IPS DF 6.9 (cell line): ENCODE data around the gene SIDT2.
A peak's percentile ranks its signal among the peaks of the same experiment; 100 is the strongest.

Source experiments
- DNase-seq: peaks from one replicate; pipeline ENCODE4 v3.0.0-alpha.2; 2013; ENCODE audit warnings: low read depth, low spot score
- H3K27ac ChIP-seq: one replicate; pipeline ENCODE4 v1.5.1; 2013; ENCODE audit warnings: low read length, control low read depth
- H3K27me3 ChIP-seq: 2 replicates; pipeline ENCODE4 v1.6.1; 2013; ENCODE audit warnings: mild to moderate bottlenecking, low read length; ENCODE audit not compliant: control insufficient read depth, insufficient read depth
- H3K36me3 ChIP-seq: 2 replicates; pipeline ENCODE4 v1.6.1; 2013; ENCODE audit warnings: low read length; ENCODE audit not compliant: control insufficient read depth, insufficient read depth
- H3K4me1 ChIP-seq: 2 replicates; pipeline ENCODE4 v1.6.1; 2013; ENCODE audit warnings: low read length; ENCODE audit not compliant: control insufficient read depth, insufficient read depth
- H3K4me3 ChIP-seq: 2 replicates; pipeline ENCODE4 v1.5.1; 2013; ENCODE audit warnings: mild to moderate bottlenecking, low read length
- H3K9me3 ChIP-seq: 2 replicates; pipeline ENCODE4 v1.6.1; 2013; ENCODE audit warnings: low read length, inconsistent platforms; ENCODE audit not compliant: control insufficient read depth, insufficient read depth
- WGBS: extraction: QIAGEN DNeasy Blood & Tissue Kit; methylation state at CpG from one replicate; pipeline ENCODE4 v1.1.7; 2013; ENCODE audit warnings: mixed read lengths, missing lambda C conversion rate; ENCODE audit not compliant: insufficient read length, insufficient coverage; 5-methylcytosine and 5-hydroxymethylcytosine counted together

SIDT2 gene

GRCh38 chr11:117197516-117198456, 19.2 kb downstream of the SIDT2 start:
- Histone ChIP-seq H3K36me3 (no peaks in the 10 kb centered on the region), H3K27ac (no peak overlapping the region), H3K27me3 (no peaks in the 10 kb centered on the region), H3K4me3 (no peak overlapping the region), H3K9me3 (no peaks in the 10 kb centered on the region), H3K4me1 (peaks cover 5% of the 10 kb centered on the region; the same call in 1 of the 2 replicates)
- no CpG with 5 or more reads among the region's 17 CpGs for WGBS
- peak; percentile 50 for DNase-seq

- Histone ChIP-seq H3K4me1 (peaks cover 5% of the 10 kb centered on the region; the same call in 1 of the 2 replicates), H3K4me3 (peak overlapping the region; percentile 39; the same call in 1 of the 2 replicates), H3K27ac (no peak overlapping the region), H3K36me3 (no peaks in the 10 kb centered on the region; the same call in 1 of the 2 replicates), H3K9me3 (no peaks in the 10 kb centered on the region), H3K27me3 (no peaks in the 10 kb centered on the region)
- no CpG with 5 or more reads among the region's 4 CpGs for WGBS
- DNase-seq = no peak
These were observed 20.1 kb downstream of the SIDT2 start for GRCh38 chr11:117198613-117199012.

GRCh38 chr11:117199053-117199915, 20.7 kb downstream of the SIDT2 start, which contains the start of gene TAGLN:
Gene TAGLN, plus strand, starts transcription at chr11:117199370. Its CDS starts 3,644 bp downstream, at chr11:117203014.
- no CpG with 5 or more reads among the region's 34 CpGs for WGBS
- peak; percentile 60 for DNase-seq
- H3K27ac ChIP-seq = no peak within 1 kb of the TSS
- H3K9me3 ChIP-seq = no peaks in the 10 kb centered on the region
- no peaks in the 10 kb centered on the region; the same call in 1 of the 2 replicates for H3K36me3 ChIP-seq
- no peaks in the 10 kb centered on the region for H3K27me3 ChIP-seq
- peaks cover 5% of the 10 kb centered on the region; the same call in 1 of the 2 replicates for H3K4me1 ChIP-seq
- H3K4me3 ChIP-seq = peak within 1 kb of the TSS; percentile 39; the same call in 1 of the 2 replicates

GRCh38 chr11:117199916-117200812, 21.6 kb downstream of the SIDT2 start:
- Histone ChIP-seq H3K27me3 (no peaks in the 10 kb centered on the region), H3K27ac (no peak overlapping the region), H3K4me3 (peak overlapping the region; percentile 39; the same call in 1 of the 2 replicates), H3K9me3 (no peaks in the 10 kb centered on the region), H3K36me3 (peaks cover 2% of the 10 kb centered on the region; the same call in 1 of the 2 replicates), H3K4me1 (peaks cover 5% of the 10 kb centered on the region; the same call in 1 of the 2 replicates)
- DNase-seq = no peak
- no CpG with 5 or more reads among the region's 13 CpGs for WGBS

- Histone ChIP-seq H3K4me1 (peaks cover 5% of the 10 kb centered on the region; the same call in 1 of the 2 replicates), H3K9me3 (no peaks in the 10 kb centered on the region), H3K27me3 (no peaks in the 10 kb centered on the region), H3K4me3 (peak overlapping the region; percentile 3; the same call in 1 of the 2 replicates), H3K36me3 (peaks cover 3% of the 10 kb centered on the region; the same call in 1 of the 2 replicates), H3K27ac (no peak overlapping the region)
- no peak for DNase-seq
- no CpG with 5 or more reads among the region's 12 CpGs for WGBS
These were observed 22.5 kb downstream of the SIDT2 start for GRCh38 chr11:117200813-117201657.

- no peak for DNase-seq
- WGBS = no CpG with 5 or more reads among the region's 14 CpGs
- Histone ChIP-seq H3K9me3 (no peaks in the 10 kb centered on the region), H3K36me3 (peaks cover 5% of the 10 kb centered on the region; the same call in 1 of the 2 replicates), H3K4me3 (no peak overlapping the region), H3K4me1 (peaks cover 5% of the 10 kb centered on the region; the same call in 1 of the 2 replicates), H3K27ac (no peak overlapping the region), H3K27me3 (no peaks in the 10 kb centered on the region)
These were observed 23.2 kb downstream of the SIDT2 start for GRCh38 chr11:117201658-117202305.

GRCh38 chr11:117202386-117203068, 24.0 kb downstream of the SIDT2 start:
- WGBS = no CpG with 5 or more reads among the region's 7 CpGs
- Histone ChIP-seq H3K36me3 (peaks cover 5% of the 10 kb centered on the region; the same call in 1 of the 2 replicates), H3K27me3 (no peaks in the 10 kb centered on the region), H3K4me1 (peaks cover 5% of the 10 kb centered on the region; the same call in 1 of the 2 replicates), H3K4me3 (no peak overlapping the region), H3K27ac (no peak overlapping the region), H3K9me3 (no peaks in the 10 kb centered on the region)
- no peak for DNase-seq

- Histone ChIP-seq H3K36me3 (peaks cover 5% of the 10 kb centered on the region; the same call in 1 of the 2 replicates), H3K4me1 (peaks cover 5% of the 10 kb centered on the region; the same call in 1 of the 2 replicates), H3K9me3 (no peaks in the 10 kb centered on the region), H3K27ac (no peak overlapping the region), H3K27me3 (no peaks in the 10 kb centered on the region), H3K4me3 (no peak overlapping the region)
- DNase-seq = no peak
- no CpG with 5 or more reads among the region's 10 CpGs for WGBS
These were observed 24.5 kb downstream of the SIDT2 start for GRCh38 chr11:117203069-117203407.
